Measurements from ENCODE around the gene ZSCAN1.

Gene ZSCAN1

DNA sequence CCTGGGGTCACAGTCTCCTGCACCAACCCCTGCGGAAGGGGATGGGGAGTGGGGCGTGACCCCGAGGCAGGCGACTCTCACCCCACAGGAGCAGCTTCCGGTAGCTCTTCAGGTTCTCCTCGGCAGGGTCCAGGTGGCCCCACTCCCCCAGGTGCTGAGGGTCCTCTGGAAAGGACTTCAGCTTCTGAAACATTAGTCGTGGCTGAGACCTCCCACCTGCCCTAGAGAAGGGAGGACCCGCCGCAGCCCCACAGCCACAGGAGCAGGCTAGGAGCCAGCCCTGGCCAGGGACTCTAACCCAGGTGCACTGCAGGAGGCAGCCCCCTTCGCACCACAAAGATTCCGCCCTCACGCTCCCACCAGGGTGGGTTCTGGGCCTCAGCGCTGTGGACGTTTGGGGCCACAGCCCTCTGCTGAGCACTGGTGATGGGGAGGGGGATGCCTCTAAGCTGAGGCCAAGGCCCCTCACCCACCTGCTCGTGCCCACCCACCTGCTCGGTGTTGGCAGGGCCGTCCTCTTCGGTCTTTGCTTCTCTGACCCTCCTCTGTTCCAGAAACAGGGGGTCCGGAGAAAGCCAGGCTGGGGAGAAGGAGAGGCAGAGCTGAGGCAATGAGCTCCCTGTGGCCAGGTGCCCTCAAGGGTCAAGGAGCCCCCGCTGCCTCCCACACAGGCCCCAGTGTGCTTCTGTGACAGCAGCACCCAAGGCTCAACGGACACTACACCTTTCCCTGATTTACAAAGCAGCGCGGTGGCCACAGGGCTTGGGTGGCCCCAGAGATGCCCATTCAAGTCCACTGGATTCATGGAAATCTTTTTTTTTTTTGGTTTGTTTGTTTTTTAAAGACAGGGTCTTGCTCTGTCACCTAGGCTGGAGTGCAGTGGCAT, 53.2 kb downstream of the ZSCAN1 start:
- no peak for DNase-seq

DNA sequence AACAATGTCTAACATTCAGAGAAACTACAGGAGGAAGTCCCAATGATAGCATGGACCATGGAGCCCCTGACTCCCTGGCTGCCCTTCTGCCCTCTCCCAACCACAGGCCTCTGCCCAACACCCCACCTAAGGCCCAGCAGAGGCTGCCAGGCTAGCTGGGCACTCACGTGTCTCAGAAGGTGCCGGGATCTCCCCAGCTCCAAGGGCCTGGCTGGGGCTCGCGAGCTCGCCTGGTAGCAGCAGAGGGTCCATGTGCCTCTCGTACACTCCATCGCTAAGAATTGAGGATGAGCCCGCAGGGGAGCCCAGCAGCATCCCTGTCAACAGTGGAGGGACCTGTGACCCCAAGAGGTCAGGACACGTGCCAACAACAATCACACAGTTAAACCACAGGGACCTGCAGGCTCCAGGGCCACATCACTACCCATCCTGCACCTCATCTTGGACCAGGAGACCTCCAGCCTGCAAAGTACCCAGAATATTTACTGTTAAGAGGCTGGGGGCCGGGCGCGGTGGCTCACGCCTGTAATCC, 54.8 kb downstream of the ZSCAN1 start:
- no peak for DNase-seq

DNA sequence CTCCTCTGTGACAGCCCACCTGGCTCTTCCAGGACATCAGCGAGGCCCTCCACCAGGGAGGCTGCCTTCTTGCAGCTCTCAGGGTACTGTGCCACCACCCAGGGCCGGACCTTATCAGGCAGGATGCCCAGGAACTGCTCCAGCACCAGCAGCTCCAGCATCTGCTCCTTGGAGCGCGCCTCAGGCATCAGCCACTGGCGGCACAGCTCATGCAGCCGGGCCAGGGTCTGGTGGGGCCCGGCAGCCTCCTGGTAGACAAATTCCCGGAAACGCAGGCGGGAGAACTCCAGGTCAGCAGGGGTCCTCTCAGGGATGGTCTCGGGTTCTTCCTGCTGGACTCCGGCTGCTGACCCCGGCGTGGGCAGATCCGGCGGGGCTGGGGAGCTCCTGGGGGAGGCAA, 56.0 kb downstream of the ZSCAN1 start:
- DNase-seq: no peak

DNA sequence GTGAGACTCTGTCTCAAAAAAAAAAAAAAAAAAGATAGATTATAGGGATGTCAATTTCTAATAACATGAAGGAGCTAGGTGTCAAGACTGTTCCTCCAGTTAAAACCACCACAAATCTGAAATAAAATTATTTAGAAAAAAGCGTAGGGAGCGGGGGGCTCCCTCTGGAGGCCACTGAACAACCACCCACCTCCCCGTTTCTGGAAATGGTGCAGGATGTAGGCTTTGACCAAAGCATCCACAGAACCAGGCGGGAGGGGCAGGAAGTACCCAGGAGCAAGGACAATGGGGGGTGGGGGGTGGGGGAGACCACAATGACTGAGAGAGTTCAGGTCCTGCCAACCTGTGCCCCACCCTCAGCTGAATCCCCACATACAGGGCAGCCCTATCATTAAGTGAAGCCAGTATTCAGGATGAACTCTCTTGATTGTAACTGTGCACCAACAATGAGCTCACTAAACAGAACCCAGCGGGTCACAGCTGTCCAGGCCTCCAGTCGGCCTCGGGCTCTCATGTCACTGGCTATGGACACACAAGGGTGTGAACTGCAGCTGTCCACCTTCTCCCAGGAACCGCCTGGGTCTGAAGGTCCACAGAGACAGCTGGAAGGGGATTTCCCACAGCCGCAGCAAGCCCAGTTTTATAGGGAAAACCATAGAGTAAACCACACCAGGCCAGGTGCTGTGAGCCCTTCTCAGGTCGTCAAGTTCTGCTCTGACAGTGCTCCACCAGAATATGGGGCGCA, 57.6 kb downstream of the ZSCAN1 start:
- no peak for DNase-seq

DNA sequence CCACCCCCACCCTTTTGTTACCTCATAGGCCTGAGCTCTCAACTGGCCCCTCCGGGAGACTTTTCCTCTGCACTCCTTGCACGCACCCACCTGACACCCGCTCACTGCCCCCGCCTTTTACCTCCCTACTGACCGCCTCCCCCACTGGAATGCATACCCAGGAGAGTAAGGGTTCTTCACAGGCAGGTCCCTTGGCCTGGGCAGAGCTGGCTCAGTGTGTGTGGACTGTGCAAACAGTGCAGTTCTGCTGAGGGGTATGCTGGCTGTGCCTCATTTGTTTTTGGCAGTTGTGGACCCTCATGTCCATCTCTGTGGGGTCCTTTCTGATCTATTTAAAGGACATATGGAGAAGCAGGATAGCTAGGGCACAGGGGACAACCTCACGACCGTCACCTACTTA, 59.2 kb downstream of the ZSCAN1 start:
- no peak for DNase-seq

DNA sequence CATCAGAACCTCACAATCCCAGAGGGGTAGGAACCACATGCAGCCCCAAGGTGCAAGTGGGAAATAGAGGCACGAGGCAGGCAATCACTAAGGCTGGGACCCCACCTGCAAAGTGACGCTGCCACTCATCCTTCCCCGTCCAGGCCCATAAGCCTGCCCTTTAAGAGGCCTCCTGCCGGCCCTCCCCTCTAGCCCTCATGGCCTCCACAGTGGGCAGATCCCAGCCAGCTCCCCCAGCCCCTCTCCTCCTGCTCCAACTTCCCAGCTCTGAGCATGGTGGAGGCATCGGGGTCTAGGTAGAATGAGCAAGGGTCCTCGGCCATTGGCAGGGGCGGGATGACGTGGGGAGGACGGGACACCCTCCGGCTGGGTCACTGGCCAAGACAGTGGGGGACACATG, 61.5 kb downstream of the ZSCAN1 start:
- DNase-seq: no peak

DNA sequence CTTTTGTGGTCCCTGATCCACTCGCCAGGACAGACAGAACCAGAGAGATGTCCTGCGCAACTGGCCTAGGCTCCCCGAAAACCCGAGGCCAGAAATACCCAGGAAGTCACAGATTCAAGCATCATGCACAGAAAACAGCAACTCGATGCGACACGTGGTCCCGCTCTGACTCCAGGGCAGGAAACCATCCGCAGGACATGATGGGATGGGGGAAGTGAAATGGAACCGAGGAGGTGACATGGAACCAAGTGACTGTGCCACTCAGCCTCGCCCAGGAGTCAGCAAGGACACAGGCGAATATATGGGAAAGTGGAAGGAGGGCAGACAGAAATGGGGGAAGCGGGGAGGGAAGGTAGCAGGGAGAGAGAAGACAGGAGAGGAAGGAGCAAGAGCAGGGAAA, 63.1 kb downstream of the ZSCAN1 start:
- DNase-seq: no peak

DNA sequence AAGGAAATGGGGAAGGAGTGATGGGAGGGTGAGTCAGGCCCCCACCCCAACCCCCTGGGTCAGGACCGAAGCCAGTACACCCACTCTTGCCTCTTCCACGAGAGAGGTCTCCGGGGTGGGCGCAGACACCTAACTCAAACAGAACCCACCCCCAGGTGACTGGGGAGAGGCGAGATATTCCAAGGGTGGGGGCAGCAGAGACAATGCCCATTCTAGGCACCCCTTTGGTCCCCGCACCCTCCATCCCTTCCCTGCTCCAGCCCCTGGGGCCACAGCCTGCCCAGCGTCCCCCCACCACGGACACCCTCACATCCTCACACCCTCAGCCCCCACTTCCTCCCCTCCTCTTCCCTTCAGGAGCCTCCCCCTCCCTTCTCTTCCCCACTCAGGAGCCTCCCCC, 63.5 kb downstream of the ZSCAN1 start:
- no peak for DNase-seq

DNA sequence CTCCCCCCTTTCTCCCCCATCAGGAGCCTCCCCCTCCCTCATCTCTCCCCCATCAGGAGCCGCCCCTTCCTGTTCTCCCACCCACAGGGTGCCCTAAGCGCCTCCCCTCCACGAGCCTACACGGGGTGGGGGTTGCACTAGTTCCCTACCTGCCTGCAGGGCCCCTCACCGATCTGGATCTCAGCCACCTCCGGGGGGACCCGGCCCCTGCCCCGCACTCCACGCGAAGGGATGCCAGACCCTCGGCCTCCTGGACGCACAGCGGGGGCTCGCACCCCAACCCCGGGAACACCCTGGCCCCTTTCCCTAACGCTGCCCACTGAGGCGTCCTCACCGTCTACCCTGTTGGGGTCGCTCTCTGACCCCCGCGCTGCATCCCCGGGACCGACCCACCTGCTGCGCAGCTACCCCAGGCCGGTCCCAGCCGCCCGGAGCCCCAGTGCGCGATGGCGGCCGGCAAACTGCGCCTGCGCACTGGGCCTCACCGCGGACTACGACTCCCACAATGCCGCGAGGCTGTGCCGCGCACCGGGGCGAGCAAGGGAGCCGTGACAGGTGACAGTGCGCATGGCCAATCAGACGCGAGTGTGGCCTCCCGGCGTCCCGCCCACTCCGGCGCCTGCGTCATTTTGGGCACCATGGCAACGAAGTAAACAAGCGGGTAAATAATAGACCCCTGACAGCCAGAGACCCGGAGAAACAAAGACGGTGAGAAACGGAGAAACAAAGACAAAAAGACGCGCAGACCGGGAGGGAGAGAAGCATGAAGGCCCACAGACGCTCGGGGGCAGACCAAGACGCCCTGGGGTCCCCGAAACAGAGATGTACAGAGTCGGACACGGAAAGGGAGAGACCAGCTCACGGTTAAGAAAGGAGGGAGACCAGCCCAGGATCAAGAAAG, 64.2 kb downstream of the ZSCAN1 start, which contains the start of gene ZSCAN18:
Gene ZSCAN18, minus strand, starts transcription at position 451 of the 901 bp plus-strand sequence. CDS start 7,964 bp downstream, outside the sequence.
- peak; percentile 94 for DNase-seq

DNA sequence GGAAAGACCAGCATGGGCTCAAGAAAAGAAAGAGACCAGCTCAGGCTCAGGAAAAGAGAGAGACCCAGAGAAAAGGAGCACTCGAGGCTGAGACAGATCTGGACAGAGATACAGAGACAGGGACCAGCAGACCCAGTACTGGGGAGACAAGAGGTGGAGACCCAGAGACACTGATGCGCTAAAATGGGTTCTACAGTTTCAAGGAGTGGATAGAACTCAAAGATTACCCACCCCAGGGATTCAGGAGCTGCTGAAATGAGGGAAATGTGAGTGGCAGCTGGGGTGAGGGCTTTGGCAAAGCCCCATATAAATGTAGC, 64.8 kb downstream of the ZSCAN1 start:
- no peak for DNase-seq

Data from NCI-H1105 treated with DMSO at 0.1 percent for 48 hours (cell line).